Stimulated activated CD4-positive, alpha-beta T cell treated with anti-CD3 and anti-CD28 coated beads, Interleukin-2, amount 100 ng/mL, for 48 hours (primary cell): Measurements from ENCODE around the gene SNRNP35.
"Not testable (repeated sequence)": the region's sequence is repeated elsewhere in the genome, so short reads cannot be mapped to it uniquely, and the experiment has no call there.

ENCODE experiments used
- DNase-seq, 2 donors: peaks; one replicate each; pipeline ENCODE4 v3.0.0-alpha.2; 2020

SNRNP35 gene

DNA sequence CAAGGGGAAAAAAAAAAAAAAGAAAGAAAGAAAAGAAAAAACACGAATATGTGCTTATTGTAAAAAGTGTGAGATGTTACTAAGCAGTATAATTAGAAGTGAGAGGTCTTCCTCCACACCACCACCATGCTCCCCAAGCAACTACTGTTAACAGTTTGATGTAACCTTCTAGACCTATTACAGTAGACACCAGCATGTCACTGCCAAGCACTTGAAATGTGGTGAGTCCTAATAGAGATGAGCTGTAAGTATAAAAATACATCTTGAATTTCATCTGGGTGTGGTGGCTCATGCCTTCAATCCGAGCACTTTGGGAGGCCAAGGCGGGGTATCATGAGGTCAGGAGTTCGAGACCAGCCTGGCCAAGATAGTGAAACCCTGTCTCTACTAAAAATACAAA, 8.1 kb upstream of the SNRNP35 start:
- no peak for DNase-seq

DNA sequence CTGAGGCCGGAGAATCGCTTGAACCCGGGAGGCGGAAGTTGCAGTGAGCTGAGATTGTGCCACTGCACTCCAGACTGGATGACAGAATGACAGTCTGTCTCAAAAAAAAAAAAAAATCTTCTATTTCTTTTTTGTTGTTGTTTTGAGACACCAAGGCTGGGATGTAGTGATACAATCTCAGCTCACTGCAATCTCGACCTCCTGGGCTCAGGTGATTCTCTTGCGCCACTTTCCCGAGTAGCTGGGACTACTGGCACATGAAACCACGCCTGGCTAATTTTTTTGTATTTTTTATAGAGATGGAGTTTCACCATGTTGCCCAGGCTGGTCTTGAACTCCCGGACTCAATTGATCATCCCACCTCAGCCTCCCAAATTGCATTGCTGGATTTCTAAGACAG, 7.3 kb upstream of the SNRNP35 start:
- DNase-seq = no peak

DNA sequence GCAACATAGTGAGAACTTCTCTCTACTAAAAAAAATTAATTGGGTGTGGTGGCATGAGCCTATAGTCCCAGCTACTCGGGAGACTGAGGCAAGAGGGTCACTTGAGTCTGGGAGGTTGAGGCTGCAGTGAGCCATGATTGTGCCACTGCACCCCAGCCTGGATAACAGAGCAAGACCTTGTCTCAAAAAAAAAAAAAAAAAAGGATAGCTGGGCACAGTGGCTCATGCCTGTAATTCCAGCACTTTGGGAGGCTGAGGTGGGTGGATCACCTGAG, 5.7 kb upstream of the SNRNP35 start:
- not testable (repeated sequence) for DNase-seq

DNA sequence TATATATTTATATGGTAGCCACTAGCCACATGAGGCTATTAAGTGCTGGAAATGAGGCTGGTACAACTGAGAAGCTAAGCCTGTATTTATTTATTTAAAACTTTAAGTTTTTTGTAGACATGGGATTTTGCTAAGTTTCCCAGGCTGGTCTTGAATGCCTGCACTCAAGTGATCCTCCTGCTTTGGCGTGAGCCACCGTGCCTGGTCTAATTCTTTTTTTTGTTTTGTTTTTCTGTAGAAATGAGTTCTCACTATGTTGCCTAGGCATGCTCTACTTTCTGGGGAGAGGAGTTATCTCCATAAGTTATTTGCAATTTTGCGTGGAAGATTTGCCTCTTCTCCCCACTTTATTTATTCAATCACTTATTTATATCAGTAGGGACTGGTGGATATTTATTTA, 4.8 kb upstream of the SNRNP35 start:
- DNase-seq = no peak

DNA sequence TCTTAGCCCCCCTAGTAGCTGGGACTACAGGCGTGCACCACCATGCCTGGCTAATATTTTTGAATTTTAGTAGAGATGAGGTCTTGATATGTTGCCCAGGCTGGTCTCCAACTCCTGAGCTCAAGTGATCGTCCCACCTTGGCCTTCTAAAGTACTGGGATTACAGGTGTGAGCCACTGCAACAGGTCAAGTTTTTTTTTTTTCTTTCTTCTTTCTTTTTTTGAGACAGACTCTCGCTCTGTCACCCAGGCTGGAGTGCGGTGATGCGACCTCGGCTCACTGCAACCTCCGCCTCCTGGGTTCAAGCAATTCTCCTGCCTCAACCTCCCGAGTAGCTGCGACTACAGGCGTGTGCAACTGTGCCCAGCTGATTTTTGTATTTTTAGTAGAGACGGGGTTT, 5.2 kb downstream of the SNRNP35 start:
- DNase-seq = not testable (repeated sequence)

DNA sequence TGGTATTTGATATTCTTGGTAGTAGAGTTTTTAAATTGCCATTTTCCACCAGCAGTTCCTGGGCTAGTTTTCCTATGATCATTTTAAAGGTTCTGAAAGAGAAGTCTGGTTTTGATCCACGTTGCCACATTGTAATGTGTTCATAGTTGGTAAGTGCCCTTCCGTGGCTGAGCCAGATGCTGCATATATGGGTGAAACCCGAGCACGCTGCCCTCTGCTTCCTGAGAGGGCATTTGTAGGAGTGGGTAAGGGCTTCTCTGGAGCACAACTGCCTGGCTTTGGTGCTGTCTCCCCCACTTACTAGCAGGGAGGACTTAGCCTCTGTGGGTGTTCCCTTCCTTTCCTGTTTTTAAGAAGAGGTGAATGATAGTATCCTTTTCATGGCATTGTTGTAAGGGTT, 7.1 kb downstream of the SNRNP35 start:
- no peak for DNase-seq

DNA sequence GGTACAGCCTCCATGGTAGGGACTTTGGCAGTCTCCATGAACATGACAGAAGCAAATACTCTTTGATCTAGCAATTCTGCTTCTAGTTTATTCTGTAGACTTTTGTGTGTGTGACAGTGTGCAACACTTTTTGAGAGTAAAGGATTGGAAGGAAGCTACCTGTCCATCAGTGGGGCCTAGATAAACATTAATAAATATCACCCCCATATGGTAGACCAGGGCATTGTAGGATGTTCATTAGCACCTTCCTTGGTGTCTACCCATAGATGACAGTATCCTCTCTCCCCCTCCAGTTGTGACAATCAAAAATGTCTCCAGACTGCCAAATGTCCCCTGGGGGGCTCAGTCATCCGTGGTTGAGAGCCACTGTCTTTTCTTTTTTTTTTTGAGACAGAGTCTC, 10.8 kb downstream of the SNRNP35 start:
- DNase-seq = no peak

DNA sequence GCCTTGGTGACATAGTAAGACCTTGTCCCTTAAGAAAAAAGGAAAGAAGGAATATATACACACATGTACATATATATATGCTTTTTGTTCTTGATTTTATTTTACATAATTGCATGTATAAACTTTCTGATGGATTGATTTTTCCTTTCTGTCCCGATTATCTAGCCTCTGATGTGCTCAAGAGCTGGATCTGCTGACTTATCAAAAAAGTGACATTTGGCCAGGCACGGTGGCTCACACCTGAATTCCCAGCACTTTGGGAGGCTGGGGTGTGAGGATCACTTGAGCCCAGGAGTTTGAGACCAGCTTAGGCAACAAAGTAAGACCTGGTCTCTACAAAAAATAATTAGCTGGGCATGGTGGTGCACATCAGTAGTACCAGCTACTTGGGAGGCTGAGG, 12.0 kb downstream of the SNRNP35 start:
- no peak for DNase-seq

DNA sequence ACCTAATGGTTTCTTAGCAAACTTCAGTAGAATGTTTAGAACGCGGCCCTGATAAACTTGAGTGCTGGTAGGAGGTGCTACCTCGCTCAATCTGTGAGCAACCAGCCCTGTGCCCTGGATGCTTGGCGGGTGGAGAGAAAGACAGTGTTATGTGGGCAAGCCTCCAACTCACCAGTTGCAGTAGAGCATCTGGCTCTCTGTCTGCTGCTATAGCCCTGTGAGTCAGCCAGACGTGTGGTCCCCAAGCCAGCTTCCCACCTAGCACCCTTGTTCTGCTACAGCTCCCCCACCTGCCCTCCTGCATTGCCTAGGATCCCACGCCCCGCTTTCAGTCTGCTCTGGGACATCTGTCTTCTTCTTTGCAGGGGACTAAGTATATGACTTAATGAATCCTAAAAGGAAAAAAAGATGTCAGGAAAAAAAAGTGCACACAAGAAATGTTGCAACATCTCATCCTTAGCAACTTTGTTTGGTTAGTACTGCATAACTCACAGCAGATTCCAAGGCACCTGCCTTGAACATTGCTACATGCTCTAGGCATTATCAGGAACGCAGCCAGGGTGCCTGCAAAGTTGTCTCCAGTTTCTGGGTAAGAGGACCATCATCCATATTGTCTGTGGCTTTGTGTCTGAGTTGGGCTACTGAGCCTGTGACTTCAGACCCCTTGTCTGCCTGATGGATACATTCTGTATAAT, 13.6 kb downstream of the SNRNP35 start:
- DNase-seq = no peak

DNA sequence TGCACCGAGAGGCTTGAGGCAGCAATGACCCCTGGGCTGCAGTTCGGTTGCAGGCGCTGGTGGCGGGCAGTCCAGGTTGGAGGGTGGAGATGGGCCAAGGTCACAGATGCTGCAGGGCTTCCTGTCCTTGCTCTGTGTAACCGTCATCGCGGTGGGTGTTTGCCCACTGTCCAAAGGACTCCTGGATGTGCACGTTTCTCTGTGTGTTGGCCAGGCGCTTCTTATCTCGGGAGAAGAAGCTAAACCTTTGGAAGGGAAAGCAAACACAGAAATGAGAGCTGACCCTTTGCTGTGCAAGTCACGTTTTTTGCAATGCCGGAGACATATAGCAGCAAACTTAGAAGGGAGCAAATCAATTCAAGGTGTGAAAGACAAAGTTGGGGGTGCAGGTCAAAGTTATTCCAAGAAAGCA, 14.5 kb downstream of the SNRNP35 start:
- no peak for DNase-seq

DNA sequence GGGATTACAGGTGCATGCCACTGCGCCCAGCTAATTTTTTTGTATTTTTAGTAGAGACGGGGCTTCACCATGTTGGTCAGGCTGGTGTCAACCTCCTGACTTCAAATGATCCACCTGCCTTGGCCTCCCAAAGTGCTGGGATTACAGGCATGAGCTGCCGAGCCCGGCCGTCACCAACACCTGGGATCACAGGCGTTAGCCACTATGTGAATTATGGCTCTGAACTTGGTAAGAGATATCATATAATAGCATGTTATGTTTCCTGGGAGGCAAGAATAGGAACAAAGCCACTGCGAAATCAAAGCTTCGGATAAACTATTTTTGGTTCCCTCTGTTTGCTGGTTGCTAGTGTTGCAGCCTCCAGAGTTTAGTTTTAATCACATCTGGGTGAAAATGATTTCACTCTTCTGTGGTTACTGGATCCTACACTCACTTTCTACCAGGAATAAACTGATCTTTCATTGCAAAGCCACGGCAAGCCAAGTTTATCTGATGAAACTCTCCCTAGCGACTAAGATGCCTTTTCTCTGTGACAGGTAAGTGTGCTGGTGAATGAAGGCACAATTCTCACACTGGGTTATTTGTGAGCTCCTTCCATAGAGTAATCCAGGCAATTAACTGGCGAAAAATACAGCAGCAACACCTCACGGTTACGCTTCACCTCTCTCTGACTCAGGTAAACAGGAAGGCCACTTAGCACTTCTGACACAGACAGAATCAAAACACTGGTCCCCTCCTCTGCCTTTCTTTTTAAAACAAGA, 16.7 kb downstream of the SNRNP35 start:
- DNase-seq = no peak

DNA sequence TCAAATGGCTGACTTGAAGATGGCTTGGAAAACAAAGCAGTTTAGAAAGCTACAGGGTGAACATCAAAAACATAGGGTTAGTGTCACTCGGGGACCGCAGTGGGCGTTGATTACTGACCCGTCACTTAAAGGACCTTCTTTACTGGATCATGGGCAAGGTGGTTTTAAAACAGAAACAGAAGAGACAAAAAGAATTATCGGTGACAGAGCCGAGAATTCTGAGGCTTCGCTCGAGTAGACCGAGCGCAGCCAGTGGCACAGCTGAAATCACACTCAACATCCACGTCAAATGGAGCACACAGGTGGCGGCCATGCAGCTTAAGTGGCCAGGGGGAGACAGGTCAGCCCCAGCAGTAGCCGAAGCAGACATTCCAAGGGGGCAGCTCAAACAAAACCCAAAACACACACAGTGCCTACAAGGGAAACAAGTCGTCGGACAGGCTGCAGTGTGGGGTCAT, 17.3 kb downstream of the SNRNP35 start:
- no peak for DNase-seq

DNA sequence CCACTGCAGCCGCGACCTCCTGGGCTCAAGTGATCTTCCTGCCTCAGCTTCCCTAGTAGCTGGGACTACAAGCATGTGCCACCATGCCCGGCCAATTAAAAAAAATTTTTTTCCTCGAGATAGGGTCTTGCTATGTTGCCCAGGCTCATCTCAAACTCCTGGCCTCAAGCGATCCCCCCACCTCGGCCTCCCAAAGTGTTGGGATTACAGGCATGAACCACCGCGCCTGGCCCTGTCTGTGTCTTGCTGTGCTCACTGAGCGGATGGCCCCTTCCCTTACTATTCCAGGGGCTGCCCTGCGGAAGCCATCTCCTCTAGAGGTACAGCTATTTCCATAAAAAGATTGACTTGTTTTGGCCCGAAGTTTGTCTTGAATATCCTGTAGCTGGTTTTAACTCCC, 20.1 kb downstream of the SNRNP35 start:
- no peak for DNase-seq

DNA sequence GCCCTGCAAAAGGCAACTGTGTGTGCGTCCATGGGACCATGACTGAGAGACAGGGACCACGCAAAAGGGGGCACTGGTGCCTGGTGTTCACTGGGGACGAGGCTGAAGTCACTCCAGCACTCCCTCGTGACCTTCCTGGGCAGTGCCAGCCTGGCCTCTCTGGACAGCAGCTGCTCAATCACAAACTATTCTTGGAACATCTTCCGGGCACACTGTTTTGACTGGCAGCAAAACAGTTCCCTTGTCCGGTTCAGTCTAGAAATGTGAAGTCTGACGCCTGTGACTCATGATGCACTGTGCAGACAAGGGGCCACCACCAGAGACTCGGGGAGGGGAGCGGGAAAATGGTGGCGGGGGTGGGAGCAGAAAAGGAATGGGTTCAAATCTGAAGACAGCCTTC, 20.8 kb downstream of the SNRNP35 start:
- no peak for DNase-seq

DNA sequence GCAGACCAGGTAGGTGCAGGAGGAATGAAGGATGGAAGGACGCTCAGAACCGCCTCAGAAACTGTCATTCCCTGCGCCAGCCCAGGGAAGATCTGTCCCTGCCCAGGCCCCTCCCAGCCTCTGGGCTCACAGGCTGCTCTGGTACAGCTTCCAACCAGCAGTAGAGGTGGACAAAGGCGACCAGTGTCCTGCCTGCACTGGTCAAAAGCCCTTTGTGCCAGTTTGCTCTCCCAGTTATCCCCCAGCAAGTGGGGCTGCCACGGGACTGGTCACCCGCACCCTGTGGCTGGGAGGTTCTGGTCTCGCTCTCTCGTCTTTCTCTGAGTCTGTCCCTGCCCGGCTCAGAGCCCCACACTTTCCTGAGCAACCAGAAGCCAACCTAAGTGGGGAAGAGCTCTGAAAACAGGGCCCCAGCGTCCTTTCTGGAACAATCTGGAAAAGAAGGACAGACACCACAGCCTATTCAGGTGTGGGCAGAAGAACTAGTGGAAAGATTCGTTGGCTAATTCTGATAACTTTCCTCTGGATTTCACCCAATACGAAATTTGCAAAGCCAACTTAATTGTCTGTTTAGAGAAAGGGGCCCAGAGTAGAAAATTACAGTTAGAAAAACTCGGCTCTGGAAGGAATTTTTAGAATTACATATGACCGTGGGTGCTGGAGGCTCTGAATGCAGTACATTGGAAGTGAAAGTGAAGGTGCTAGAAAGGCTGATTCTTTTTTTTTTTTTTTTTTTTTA, 21.7 kb downstream of the SNRNP35 start:
- DNase-seq = no peak

DNA sequence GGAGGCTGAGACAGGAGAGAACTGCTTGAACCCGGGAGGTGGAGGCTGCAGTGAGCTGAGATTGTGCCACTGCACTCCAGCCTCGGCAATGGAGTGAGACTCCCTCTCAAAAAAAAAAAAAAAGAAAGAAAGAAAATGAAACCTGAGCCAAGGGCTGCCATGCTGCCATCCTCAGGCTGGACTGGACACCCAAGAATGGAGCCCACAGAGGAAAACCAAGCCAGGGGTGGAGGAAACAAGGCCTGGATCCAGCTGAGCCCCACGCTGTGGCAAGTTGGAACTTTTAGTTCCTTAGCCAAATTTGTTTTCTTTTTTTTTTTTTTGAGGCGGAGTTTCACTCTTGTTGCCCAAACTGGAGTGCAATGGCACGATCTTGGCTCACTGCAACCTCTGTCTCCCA, 23.3 kb downstream of the SNRNP35 start:
- DNase-seq = not testable (repeated sequence)

DNA sequence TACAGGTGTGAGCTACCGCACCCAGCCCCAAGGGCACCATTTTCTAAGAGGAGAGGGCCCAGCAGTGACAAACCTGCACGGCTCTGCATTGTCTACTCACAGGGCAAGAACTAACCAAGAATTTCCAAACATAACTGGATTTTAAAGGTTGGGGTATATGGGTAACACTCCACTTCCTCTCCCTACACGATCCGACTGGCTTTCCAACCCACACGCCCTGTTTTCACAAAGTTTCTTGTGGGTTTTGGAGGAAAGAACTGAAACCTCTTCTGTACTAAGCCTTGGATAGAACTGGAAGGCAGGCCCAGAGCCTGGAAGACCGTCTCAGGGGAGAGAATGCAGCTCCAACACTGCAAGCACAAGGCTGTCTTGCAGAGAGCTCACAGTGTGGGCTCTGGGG, 24.9 kb downstream of the SNRNP35 start:
- DNase-seq = no peak

DNA sequence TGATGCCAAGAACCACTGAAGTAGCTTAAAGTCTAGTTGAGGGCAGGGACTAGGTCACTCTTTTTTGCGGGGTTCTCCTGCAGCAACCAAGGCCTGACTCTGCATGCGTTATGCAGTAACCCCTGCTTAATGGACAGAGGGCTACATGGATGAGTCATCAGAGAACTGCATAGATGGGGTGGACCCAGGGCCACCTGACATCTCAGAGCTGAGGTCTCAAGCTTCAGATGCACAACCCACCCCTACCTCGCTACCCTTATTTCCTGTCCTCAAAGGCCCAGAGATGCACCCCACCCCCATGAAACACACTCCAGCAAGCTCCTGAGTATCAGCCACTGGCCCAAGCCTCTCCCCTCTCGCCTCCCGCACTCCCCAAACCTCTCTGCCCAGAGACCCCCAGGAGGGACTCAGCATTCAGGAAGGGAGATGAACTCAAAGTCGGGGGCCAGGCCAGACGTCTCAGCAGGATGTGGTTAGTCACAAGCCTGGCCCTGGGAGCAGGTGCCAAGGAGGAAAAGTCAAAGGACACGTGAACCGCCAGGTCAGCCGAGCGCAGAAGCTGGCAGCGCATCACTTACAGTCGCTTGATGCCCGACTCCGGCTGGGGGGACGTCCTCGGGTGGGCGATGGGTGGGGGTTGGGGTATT, 25.8 kb downstream of the SNRNP35 start:
- DNase-seq = no peak

DNA sequence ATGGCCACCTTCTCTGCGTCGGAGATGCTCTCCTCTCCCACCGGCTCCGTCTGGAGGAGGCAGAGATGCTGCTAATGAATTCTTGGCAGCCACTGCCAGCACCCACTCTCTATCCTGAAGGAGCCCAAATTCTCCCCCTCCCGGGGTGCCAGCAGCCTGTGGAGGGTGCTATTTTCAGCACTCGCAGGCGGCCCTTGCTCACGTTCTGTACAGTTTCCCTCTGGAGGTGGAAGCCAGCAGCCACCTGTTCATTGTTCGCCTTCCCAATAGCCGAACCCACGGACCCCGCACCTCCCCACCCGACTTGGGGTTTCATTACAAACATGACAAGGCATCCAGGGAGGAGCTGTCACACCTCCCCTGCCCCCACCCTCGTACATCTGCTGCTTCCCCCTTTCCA, 27.8 kb downstream of the SNRNP35 start:
- DNase-seq = no peak

DNA sequence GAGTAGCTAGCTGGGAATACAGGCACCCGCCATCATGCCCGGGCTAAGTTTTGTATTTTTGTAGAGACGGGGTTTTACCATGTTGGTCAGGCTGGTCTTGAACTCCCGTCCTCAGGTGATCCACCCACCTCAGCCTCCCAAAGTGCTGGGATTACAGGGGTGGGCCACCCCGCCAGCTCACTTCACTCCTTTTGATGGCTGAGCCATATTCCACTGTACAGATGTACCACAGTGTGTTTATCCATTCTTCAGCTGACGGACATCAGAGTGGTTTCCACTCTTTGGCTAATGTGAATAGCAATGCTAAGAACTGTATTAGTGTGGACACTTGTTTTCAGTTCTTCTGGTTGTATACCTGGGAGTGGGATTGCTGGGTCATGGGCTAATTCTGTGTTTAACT, 29.5 kb downstream of the SNRNP35 start:
- DNase-seq = no peak

DNA sequence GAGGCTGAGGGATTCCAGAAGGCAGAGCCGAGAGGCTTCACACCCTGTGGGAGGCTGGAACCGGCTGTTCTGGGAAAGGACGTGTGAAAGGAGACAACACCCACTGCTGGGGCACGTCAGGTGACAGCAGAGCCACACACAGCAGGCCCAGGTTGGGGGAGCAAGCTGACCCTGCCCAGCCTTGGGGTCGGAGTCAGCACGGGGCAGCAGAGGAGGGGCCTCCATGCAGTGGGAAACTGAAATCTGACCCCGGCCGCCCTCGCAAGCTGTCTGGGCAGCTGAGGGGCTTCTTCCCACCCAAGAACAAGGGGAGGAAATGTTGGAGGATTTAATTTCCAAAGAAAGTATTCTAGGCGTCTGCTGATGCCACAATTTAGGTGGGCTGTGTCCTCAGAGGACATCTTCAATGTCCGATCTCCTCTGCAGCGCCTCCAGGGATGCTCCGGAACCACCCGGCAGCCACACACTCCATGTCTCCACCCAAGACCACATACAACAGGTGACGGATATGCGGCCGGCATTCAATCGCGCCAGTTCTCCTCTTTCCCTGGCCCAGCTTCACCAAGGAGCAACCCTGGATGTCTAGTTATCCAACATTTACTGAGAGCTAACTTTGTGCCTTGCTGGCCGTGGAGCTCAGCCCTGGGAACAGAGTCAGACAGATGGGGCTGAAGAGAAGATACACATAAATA, 30.7 kb downstream of the SNRNP35 start:
- DNase-seq = no peak

DNA sequence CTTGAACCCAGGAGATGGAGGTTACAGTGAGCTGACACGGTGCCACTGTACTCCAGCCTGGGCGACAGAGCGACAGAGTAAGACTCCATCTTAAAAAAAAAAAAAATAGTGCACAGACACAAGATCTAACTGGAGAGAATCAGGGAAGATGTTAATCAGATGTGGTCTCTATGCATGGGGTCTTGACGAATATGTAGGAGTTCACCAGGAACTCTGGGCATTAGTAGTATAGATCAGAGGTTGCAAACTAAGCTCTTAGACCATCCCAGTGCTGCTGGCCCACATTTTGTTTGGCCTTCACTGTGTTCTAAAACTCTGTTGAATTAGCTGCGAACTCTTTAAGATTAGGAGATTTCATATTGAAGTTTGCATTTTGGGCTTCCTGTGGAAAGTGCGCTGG, 31.6 kb downstream of the SNRNP35 start:
- DNase-seq = no peak

DNA sequence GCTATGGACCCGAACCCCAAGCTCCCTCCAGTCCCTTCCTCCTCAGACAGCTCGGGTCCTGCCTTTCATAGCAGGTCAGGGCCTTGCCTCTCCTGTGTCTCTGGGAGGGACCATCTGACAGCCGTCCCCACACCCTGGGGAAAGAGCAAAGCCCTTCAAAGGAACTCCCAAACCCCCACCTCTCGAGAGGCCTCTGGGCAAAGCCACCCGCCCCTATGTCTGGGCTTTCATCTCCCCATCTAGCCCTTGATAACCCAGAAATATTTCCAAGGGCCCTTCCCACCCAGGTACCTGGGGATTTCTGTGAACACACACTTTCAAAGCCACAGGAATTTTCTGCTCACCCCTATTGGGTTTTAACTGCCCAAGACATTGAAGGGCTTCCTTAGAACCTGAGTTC, 32.1 kb downstream of the SNRNP35 start:
- no peak for DNase-seq
